ENCODE results near the gene CARMIL1.

Gene CARMIL1

GRCh38 chr6:25278914-25279747 lies at the start of gene CARMIL1:
CARMIL1 (plus strand) TSS chr6:25279374; CDS start chr6:25279796, 422 bp downstream.
- DNase-seq = peak; percentile 66 to 70

GRCh38 chr6:25229671-25230321 lies 49.4 kb upstream of the CARMIL1 start:
- no peak for DNase-seq

DNA sequence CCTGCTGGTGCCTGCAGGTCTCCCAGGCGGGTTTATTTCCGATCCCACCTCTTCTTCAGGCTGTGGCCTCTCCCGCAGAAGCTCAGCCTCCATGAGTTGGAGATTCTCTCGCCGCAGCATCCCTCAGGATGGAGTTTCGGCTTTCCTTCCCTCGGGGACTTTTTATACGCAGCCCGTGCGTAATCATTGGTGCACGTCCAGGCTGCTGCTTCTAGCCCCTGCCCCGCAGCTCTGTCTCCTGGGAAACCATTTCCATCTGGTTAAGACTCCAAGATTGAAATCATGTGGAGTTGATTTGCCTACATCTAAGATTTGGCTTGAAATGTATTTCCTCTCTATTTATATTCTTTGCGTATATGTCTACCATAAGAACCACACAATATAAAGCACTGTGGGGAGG lies 46.7 kb upstream of the CARMIL1 start:
- DNase-seq = no peak

GRCh38 chr6:25233226-25233625 lies 45.9 kb upstream of the CARMIL1 start:
- no peak for DNase-seq

DNA sequence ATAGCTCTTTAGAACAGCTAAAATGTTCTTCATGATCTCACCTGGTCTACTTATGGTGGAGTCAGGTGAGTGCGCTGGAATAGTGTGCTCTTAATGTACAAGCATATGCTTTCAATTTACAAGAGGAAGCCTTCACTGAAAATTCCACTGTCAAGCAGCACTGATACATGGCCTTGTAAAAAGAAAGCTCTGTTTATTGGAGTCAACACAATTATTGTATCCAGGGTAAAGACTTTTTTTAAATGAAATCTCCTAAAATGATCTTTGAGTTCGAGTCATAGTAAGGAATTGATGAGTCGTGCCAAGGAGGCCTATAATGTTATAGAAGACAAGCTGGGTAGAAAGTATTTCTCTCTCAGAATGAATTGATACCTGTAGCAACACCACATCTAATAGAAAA lies 41.6 kb upstream of the CARMIL1 start:
- no peak for DNase-seq

DNA sequence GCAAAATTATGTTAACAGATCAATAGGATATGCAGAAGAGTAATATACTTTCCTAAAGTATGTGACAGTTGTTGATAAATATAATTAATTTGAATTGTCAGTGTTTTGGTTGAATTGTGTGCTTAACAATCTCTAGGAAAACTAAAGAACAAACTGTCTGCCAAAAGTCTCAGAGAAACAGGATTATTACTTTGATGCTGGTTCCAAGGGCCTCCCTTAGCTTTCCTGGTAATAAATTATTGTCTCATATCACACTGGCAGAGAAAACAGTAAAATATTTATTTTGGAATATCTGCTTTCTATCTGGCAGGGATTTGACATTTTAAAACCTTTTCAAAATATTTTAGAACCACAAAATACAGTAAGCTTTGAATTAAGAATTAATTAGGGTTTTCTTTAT lies 40.1 kb upstream of the CARMIL1 start:
- no peak for DNase-seq

DNA sequence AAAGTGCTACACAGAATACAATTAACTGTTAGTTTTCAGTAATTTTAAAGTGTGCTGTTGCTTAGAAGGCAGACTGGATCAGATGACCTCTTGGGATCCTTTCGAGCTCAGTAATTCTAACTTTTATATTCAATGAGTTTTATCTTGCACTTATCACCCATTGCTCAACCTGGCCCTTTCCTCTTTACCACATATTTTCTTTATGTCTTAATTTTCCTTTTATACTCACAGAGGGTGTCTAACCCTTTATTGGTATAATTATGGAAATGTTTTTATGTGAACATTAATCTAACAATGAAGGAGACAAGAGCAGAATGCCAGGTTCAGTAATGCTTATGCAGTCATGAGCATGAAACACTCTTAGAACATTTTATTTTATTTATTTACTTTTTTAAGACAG lies 39.7 kb upstream of the CARMIL1 start:
- DNase-seq = no peak

- DNase-seq = no peak
These were observed 36.6 kb upstream of the CARMIL1 start for GRCh38 chr6:25242567-25242966.

GRCh38 chr6:25244865-25245264 lies 34.3 kb upstream of the CARMIL1 start:
- DNase-seq = no peak

- DNase-seq = no peak
These were observed 31.1 kb upstream of the CARMIL1 start for GRCh38 chr6:25248123-25248522.

DNA sequence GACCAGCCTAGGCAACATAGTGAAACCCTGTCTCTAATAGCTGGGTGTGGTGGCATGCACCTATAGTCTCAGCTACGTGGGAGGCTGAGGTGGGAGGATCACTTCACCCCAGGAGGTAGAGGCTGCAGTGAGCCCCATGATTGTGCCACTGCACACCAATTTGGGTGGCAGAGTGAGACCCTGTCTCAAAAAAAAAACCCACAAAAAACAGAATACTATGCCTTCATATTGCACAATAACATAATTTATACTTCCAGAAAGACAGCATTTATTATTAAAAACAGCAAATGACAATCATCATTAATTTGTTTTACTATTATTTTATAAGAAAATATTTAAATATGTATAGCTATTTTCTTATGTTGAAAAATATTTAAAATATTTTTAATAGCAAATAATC lies 30.0 kb upstream of the CARMIL1 start:
- no peak for DNase-seq

GRCh38 chr6:25250878-25251277 lies 28.3 kb upstream of the CARMIL1 start:
- no peak for DNase-seq

- DNase-seq = no peak
These were observed 27.7 kb upstream of the CARMIL1 start for GRCh38 chr6:25251426-25251825.

DNA sequence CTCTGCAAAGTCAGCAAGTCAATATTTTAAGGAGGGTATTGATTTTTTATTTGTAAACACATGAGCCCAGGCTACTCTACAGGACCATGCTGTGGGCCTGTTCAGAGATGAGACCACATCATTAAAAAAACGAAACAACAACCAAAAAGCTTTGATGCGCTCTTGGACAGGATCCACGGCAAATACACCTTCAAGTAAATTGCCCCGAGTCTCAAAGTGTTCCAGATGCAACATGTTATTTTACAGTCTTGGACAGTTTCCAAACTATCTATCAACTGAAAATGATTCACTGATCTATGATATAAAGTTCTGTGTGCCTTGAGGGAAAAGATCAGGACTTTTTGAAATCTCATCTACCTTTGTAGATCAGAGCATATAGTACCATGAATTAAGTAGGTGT lies 25.8 kb upstream of the CARMIL1 start:
- no peak for DNase-seq

- DNase-seq = no peak
These were observed 24.5 kb upstream of the CARMIL1 start for GRCh38 chr6:25254671-25255070.

- DNase-seq = no peak
These were observed 21.4 kb upstream of the CARMIL1 start for GRCh38 chr6:25257686-25258348.

GRCh38 chr6:25259756-25260155 lies 19.4 kb upstream of the CARMIL1 start:
- DNase-seq = no peak

- no peak for DNase-seq
These were observed 15.5 kb upstream of the CARMIL1 start for GRCh38 chr6:25263657-25264056.

DNA sequence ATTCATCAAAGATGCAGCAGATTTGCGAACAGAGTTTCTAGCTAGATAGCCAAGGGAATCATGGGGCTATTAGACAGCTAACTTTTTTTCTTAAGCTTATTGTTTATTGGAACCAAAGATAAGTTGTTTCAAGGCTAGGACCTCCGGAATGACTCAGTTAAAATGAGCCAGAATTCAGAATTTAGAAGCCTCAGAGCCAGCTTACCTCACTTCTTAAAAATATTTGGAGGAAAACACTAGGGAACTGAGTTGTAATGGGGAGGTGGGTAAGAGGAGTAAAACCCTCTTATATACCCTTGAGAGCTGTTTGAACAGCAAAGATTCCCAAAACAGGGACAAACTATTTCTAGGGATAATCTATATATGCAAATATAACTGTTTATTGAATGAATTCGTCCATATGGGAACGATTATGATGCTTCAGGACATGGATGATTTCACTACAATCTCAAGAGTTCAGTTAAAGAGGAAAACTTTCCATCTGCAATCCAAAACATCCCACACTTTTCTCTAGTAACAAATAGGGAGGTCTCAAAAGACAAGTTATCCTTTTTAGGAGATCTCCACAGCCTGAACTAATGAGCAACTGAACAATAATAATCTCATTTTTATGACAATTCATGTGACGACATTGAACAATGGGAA lies 12.6 kb upstream of the CARMIL1 start:
- DNase-seq = no peak

DNA sequence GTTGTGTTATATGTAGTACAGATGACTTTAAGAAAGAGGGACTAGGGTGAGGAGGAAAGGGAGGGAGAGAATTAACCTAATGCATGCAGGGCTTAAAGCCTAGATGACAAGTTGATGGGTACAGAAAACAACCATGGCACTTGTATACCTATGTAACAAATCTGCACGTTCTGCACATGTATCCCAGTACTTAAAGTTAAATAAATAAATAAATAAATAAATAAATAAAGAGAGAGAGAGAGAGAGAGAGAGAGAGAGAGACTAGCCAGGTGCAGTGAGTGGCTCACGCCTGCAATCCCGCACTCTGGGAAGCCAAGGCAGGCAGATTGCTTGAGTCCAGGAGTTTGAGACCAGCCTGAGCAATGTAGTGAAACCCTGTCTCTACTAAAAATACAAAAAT lies 11.5 kb upstream of the CARMIL1 start:
- DNase-seq = no peak

DNA sequence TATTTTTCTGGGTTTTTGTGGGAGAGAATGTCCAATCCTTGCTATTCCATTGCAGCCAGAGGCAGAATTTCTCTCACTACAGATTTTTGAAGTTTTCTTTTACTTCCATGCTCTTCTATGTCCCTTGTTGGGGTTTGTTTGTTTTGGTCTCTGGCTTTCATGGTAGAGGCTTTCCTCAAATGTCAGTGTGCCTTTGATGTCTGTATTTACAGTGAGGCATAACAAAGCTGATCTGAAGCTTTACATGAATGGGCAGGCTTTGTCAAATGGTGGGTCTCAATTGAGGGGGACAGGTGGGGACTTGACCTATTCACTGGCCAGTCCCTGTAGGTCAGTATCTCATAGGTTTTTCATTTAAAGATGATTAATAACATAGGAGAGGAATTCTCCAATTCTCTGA lies 8.6 kb upstream of the CARMIL1 start:
- no peak for DNase-seq

GRCh38 chr6:25275436-25275835 lies 3.7 kb upstream of the CARMIL1 start:
- no peak for DNase-seq

- DNase-seq = no peak
These were observed 1.8 kb upstream of the CARMIL1 start for GRCh38 chr6:25277386-25277785.

GRCh38 chr6:25277857-25278256 lies 1.3 kb upstream of the CARMIL1 start:
- DNase-seq = no peak
